ENCODE measurements around the gene ZNF385C.
"Not testable (repeated sequence)": the region's sequence is repeated elsewhere in the genome, so short reads cannot be mapped to it uniquely, and the experiment has no call there.

The ZNF385C gene

GRCh38 chr17:42042598-42043319 is 55.5 kb downstream of the ZNF385C start:
- no peak for DNase-seq

DNA sequence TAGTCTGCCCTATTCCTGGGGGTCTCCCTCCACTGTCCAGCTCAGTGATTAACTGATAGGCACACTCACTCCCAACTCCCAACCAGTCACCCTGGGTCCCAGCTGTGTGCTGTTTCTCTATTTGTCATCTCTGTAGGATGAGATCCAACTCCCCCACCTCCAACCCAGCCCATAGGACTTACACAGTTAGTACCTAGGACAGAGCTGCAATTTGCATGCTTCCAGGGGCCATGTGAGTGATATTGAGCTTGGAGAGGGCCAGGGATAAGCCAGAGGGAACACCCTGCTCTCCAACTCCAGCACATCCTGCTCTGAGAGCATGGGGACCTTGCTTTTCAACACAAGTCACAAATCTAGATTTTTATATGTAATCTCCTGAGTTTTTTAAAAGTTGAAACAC is 56.7 kb downstream of the ZNF385C start:
- no peak for DNase-seq

GRCh38 chr17:42040818-42041217 is 57.5 kb downstream of the ZNF385C start:
- no peak for DNase-seq

DNA sequence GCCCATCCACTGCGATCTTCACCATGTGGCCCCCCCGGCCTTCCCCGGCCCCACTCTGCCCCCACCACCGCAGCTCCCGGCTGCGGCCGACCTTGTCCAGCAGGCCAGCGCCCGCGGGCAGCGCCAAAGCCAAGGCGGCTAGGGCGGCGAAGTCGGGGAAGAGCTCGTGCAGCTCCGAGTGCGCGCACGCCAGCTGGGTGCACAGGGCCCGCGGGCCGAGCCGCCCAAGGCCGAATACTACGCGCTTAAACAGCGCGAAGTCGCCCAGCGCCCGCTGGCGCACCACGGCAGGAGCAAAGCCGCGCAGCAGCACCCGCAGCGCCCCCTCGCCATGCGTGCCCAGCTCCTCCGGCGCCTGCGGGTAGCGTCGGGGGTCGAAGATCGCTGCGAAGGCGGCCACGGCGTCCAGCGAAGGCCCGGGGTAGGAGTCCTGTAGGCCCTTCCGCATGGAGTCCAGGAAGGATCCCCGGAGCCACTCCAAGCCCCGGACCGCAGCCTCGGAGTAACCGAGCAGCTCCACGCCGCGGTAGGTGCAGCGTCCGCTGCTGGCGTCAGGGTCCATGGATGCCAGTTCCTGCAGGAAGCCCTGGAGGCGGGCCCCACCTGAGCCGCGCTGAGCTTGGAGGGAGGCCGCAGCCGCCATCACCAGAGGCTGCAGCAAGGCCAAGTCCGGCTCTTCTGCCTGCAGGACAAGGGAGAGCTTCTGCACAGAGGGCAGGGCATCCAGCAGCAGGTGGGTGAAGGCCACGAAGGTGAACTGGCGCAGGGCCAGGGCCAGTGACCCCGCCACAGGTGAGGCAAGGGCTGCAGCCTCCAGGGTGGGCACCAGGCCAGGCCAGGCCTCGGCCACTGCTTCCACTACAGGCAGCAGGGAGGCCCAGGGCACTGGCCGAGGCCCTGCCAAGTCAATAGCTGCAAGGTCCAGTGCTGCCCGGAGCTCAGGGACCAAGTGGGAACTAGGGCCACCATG is 58.2 kb downstream of the ZNF385C start:
- no peak for DNase-seq

GRCh38 chr17:42038221-42038973 is 59.9 kb downstream of the ZNF385C start:
- no peak for DNase-seq

GRCh38 chr17:42034059-42034458 is 64.2 kb downstream of the ZNF385C start:
- no peak for DNase-seq

DNA sequence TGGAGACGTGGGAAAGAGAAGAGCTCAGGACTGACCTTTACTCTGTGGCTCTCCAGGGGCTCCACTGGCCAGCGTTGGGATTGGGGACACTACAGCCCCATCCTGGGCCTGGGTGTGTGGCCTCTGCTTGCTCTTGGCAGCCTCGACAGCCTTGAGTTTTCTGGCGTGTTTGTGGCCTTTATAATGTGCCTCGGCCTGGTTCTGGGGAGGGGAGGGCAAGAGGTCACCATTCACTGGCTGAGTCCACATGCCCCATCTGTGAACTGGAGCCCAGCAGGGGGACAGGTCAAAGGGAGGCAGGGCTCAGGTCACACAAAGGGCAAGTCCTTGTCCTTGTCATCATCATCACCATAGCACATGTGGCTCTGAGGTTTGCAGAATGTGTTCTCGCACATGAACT is 66.7 kb downstream of the ZNF385C start:
- DNase-seq = no peak

DNA sequence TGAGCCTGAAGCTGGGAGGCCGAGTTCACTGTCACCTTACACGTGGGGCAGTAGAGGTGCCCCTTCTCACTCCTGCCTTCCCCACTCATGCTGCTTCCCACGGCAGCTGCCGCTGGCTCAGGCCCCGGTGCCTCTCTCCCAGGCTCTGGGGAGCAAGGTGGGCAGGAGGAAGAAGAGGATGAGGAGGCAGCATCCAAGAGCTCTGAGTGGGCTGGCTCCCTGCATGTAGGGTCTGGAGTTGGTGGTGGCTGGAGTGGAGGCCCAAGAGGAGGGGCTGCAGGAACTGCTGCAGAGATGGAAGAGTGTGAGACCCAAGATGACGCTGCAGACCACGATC is 69.5 kb downstream of the ZNF385C start:
- no peak for DNase-seq

GRCh38 chr17:42027961-42028790 is 70.1 kb downstream of the ZNF385C start:
- DNase-seq = no peak

GRCh38 chr17:42027590-42027889 is 70.7 kb downstream of the ZNF385C start:
- no peak for DNase-seq

DNA sequence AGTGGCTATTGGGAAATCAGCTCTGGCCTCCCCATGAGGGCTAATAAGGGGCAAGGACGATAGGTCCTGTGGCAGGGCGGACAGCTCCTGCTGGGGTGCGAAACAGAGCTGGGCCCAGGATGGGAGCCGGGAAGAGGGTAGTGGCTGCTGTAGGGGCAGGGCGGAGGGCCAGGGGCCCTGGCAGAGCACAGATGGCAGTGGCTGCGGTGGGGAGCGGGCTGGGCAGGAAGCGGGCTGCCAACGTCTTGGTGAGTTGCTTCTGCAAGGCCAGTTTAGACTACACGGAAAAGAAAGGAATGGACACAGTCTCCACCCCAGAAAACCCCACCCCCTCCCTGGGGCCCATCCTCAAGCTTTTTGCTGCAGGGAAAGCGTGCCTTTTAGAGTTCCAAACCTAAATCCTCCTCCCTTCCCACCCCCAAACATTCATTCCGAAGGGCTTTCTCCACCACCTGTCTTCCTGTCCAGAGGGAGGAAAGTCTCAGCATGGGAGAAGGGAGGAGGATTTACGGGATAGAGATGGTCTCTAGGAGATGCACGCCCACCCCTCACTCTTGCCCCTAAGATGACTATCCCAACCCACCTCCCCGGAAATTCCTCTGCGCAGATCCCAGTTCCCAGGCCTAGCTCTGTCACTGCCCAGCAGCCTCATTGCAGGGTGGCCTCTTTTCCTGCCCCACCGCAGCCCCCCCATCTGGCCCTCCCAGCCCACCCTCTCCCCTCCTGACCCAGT is 71.2 kb downstream of the ZNF385C start:
- no peak for DNase-seq

- no peak for DNase-seq
Observed at GRCh38 chr17:42025936-42026335, 72.3 kb downstream of the ZNF385C start.

- no peak for DNase-seq
Observed at GRCh38 chr17:42025191-42025579, 73.1 kb downstream of the ZNF385C start.

GRCh38 chr17:42023524-42024349 is 74.5 kb downstream of the ZNF385C start:
- no peak for DNase-seq

- not testable (repeated sequence) for DNase-seq
Observed at GRCh38 chr17:42020845-42021244, 77.4 kb downstream of the ZNF385C start.

DNA sequence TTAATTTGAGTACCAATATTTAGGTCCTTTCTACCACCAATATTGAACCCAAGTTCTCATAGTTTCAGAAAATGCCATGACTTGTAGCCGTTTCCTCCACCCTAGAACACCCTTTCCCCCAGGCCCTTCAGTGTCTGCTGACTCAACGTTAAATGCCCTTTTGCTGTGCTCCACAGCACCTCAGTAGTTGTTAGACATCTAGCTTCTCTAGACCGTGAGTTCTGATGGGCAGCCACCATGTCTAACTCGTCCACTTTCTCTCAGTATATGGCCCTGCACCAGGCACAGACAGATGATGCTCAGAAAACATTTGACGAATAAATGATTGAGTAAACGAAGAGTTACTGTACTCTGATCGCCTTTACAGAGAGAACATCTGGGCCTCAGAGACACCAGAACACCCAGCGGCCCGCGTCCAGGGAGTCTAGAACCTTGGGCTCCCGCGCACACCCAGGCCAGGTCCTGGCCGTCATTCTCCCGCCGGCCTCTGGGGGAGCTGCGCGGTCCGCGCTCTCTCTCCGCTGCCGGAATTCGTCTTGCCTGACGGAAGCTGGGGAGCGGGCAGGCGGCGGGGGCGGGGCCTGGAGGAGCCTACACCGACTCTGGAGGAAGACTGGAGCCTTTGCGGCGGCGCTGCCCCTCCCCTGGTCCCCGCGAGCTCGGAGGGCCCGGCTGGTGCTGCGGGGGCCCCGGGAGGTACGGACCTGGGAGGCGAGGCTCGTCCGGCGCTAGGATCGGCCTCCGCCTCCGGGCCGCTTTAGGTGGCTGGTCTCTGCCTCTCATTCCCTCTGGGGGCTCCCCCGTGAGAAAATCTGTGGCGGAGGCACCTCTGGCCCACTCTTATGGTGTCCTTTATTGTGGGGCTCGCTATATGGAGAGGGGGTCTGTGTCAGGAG is 78.5 kb downstream of the ZNF385C start, which contains the start of gene NKIRAS2:
NKIRAS2 (plus strand) TSS at position 582 of the 896 bp plus-strand sequence. CDS start 1,488 bp downstream, outside the sequence.
- peak; percentile 77 for DNase-seq

DNA sequence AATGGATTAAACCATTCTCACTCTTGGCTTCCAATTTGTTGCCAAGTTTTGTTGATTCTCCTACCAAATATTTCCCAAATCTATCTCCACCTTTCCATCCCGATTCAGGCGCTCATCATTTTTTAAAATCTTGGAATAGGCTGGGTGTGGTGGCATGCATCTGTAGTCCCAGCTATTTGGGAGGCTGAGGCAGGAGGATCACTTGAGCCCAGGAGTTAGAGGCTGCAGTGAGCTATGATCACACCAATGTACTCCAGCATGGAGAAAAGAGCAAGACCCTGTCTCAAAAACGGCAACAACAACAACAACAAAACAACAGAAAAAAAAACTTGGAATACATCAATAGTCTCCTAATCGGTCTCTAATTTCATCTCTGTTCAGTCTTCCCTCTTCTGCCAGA is 79.3 kb downstream of the ZNF385C start:
- no peak for DNase-seq

GRCh38 chr17:42018339-42018738 is 79.9 kb downstream of the ZNF385C start:
- DNase-seq = no peak

DNA sequence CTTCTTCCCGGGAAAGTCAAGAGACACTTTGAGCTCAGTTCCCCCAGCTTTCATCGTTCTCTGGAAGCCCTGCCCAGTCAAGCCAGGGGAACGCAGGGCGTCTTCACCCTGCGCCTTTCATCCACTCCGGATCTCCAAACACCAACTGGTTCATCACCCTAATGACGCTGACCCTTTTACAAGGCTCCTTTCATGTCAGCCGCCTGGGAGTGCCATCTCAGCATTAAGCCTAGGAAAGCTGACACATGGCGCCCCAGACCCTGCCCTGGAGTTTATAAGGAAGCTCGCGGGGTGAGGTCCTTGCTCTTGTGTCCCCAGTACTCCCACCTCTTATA is 80.4 kb downstream of the ZNF385C start:
- no peak for DNase-seq
